DMS53 (cell line): Measurements from ENCODE around the gene EIF5.
A peak's percentile ranks its signal among the peaks of the same experiment; 100 is the strongest.

Experiments
- DNase-seq: peaks from one replicate; lab custom pipeline; 2025; lab: John Stamatoyannopoulos, UW

EIF5 gene

DNA sequence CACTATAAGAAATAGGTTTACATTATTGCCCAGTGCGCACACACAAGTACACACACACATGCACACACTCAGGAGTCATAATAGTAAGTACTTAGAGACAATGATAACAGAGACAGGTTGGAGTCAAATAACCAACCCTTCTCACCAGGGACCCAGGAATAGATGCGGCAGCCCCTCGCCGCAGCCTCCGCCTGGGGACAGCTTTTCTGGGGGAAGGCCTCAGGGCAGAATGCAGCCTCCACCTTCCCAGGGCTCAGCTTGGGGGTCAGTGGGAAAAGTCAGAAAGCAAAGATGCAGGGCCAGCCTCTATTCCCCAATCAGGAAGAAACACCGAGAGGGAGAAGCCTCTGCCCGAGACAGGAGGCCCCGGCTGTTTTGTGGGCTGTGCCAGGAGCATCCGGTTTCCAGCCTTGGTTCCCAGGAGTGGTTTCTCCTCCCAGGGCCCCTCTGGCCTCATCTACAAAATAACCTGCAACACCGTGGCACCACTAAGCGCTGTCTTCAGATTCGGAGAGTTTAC lies 23.4 kb upstream of the EIF5 start:
- no peak for DNase-seq

- no peak for DNase-seq
Observed at GRCh38 chr14:103311171-103311997, 22.7 kb upstream of the EIF5 start.

DNA sequence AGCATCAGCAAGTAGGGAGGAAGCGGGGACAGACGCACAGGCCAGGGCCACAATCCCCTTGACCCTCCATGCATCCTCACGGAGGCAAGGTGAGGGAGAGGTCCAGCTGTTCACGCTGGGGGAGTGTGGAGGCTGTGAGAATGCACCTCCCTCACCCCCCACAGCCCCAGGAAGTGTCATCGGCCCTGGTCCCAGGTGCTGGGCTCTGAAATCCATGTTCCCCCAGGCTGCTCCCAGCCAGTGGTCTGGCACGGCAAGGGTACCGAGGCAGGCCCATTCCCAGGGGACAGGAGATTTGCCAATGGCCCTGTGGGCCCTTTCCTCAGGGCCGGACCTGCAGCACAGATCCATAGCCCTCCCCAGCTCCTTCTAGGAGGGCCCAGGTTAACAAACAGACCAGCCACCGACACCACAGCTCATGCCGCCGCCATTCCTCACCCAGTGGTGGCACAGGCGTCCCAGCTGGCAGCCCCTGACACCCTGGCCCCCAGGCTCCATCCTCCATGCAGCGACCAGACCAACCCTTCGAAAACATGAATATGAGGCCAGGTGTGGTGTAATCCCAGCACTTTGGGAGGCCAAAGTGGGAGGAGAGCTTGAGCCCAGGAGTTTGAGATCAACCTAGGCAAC lies 21.9 kb upstream of the EIF5 start:
- DNase-seq, result no peak

DNA sequence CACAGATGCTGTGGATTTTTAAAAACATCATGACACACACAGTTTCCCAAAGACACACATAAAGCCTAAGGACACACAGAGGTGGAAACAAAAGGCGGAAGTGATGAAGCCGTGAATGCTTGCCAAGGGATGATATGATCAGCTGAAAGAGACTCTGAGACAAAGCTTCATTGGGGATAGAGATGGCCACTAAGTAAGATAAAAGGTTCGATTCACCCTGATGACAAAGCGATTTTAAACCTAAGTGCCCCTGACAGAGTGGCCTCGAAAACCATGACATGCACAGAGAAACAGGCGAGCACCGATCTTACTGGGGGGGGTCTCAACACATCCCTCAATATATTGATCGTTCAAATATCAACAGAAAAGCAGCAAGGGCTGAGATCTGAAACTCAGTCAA lies 20.3 kb upstream of the EIF5 start:
- no peak for DNase-seq

GRCh38 chr14:103314496-103315277 lies 19.4 kb upstream of the EIF5 start:
- no peak for DNase-seq

- DNase-seq, result no peak
Observed at GRCh38 chr14:103315351-103315911, 18.6 kb upstream of the EIF5 start.

DNA sequence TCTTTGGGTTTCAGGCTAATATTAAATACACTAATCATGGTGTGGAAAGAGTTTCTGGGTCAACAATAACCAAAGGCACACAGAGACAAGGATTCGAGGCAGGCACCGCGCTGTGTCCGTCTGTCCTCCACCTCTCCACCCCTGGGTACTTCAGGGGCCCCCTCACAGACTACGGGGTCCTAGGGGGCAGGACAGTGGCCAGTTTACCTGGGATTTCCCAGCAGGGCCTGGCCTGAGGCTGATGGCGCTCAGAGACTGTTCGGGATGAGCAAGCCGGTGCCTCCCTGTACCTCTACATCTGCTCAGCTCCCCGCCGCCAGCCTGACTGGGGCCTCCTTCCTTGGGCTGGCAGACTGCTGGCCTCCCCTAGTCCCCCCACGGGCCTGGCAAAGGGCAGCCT lies 18.1 kb upstream of the EIF5 start:
- DNase-seq, result no peak

DNA sequence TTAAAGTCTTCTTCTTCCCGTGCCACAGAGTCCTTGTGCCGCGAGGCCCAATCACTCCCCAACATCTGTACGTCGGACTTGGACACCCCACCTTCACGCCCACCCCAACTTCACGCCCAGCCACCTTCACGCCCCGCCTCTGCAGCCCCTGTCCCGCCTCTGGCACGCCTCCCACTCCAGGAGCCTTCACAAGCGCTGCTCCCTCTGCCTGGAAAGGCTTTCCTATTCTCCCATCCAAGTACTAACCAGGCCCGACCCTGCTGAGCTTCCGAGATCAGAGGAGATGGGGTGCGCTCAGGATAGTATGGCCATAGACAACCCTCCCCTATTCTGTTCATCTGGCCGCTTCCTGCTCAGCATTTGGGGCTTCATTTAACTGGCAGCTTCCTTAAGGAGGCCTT lies 17.3 kb upstream of the EIF5 start:
- DNase-seq, result no peak

DNA sequence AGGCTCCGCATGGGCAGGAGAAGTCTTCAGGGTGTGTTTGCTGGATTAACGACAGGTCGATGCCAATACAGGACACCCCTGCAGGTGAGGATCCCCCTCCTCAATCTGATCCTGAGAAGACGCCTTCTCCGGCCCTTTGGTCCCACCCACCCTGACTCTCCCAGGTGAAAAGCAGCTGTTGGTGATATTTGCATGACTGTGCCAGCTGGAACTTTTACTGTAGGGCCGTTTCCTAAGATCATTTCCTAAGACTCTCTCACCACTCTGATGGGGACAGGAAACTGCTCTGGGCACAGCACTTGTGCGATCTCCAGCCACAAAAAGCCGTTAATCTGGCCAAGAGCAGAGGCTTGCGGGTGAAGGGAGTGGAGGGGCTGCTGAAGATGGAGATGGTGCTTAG lies 16.8 kb upstream of the EIF5 start:
- DNase-seq, result no peak

GRCh38 chr14:103317976-103318580 lies 16.0 kb upstream of the EIF5 start:
- DNase-seq, result no peak

DNA sequence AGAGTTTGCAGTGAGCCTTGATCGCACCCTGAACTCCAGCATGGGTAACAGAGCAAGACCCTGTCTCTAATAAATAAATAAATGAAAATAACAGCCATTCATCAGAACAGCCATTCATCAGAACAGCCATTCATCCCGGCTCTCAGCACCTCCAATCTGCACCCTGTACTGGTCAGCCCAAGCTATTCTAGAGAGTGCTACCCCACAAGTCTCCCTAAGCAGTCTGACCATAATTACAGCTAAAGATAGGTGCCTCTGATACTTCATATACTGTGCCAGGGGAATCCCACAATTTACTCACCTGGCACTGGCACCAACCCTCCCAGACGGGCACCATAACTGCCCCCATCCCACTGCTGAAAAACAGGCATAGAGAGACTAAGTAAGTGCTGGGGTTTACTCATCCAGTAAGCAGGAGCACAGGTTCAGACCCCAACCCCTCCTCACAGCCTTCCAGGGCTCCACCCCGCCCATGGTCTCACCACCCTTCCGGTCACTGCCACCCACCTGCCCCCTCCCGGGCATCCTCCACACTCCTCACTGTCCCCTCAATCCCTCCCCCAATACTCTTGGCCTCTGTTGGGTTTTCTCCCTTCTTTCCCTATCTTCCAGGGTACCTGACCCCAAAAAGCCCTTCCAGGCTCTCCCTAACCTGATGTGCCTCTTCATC lies 15.2 kb upstream of the EIF5 start:
- DNase-seq, result no peak

GRCh38 chr14:103319422-103319821 lies 14.6 kb upstream of the EIF5 start:
- no peak for DNase-seq

DNA sequence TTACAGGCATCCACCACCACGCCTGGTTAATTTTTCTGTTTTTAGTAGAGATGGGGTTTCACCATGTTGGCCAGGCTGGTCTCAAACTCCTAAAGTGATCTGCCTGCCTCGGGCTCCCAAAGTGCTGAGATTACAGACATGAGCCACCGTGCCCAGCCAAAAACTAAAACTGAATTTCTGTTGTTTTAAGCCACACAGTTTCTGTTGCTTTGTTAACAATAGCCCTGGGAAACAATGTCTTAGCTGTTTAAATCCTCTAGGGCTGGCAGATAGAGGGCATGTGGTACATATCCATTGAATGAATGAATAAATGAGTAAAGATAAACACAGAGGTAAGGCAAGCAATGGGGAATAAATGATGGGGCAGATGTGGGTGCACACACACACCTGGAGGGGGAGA lies 8.0 kb upstream of the EIF5 start:
- DNase-seq, result no peak

DNA sequence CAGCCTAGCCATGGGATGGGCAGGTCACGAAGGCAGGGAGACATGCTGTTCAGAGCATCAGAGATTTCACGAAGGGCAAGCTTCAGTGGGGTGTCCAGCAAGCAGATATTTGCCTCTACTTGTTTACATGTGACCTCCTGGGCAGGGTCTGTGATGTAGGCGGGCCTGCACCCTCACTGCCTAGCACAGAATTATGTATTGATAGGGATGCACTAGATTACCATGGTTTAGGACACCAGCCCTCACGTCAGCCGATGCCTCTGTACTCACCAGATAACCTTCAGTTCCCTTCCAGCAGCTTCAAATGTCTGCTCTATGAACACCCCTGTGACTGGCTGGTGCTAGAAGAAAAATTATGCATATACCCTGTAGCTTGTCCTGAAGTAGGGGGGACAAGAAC lies 5.1 kb upstream of the EIF5 start:
- DNase-seq, result no peak

DNA sequence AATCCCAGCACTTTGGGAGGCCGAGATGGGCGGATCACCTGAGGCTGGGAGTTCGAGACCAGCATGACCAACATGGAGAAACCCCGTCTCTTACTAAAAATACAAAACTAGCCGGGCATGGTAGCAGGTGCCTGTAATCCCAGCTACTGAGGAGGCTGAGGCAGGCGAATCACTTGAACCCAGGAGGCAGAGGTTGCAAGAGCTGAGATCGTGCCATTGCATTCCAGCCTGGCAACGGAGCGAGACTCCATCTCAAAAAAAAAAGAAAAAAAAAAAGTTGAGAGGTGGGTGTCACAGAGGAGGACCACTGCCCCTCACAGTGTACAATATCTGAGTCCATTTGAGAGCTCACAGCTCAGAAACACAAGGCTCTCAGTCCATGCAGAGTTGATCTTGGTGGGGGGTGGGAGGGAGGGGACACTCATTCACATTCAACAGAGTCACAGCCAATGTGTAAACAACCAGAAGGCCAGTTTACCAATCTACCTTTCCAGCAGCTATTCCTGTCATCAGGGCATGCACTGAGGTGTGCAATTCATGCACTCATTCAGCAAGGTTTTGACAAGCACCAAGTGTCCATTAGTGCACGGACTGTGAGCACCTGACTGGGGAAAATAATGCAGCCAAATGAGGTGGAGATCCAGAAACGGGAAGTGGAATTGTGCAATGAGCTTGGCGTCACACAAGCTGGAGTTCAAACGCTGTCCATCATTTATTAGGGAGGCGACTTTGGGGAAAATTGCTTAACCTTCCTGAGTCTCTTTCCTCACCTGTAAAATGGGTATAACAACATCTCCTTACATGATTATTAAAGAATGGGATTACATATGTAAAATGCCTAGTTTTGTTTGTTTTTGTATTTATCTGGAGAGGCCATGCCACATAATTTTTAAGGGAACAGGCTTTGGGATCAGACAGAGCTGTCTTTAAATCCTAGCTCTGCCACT lies 4.4 kb upstream of the EIF5 start:
- DNase-seq, result peak; percentile 15

GRCh38 chr14:103330536-103330935 lies 3.5 kb upstream of the EIF5 start:
- DNase-seq, result no peak

DNA sequence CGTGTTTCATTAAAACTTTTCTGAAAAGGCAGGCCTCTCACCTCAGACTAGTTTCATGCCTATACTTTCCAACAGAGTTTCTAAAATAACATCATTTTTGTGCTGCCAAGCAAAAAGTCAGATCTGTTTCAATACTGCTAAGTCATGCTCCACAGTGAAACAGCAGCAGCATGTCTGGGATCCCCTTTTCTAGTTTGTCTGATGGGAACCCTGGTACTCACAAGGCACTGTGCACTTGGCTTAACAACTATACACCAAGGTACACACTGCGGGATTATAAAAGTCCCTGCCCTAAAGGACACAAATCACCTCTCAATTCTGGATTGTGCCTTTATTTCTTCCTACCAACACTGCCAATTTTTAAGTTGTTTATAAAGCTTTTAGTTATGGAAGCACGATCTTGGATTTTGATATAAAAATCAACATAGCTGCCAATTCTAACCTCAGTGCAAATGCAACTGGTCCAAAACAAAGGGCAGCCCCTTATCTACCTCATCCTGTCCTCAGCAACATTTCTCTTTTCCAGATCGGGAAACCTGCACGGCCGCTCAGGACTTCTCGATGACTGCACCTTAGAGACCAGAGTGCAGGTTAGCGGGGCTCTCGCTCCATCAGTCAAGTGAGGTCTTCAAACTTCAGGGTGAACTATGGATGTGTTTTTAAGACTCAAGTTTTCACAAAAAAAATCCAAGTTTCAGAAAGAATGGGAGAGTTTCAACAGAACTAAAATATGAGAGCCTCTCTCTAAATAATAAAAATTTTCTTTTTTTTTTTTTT lies 1.7 kb upstream of the EIF5 start:
- DNase-seq, result no peak

- peak; percentile 76 for DNase-seq
Observed at GRCh38 chr14:103334644-103335622, 896 bp downstream of the EIF5 start.
